Pancreas (tissue), 10 donors: ENCODE results near the gene MTHFD1L. TPM values are rescaled to one million over a fixed set of nuclear protein-coding genes. Genes with fewer than 3 reads are reported as not detected.
"Not testable (repeated sequence)": the region's sequence is repeated elsewhere in the genome, so short reads cannot be mapped to it uniquely, and the experiment has no call there.

ENCODE experiments used
- ATAC-seq, 4 donors: fragments of 200-7000 bp; cut with Tn5 transposase; one replicate each; pipeline versions ENCODE4 v1.8.0 to v1.9.1; 2020; ENCODE audit warnings: mild to moderate bottlenecking in 4 of 4, moderate library complexity in 4 of 4
- DNase-seq, 6 donors: peaks; one replicate each; pipeline ENCODE4 v3.0.0-alpha.2; 2020
- FAIRE-seq: peaks from 2 replicates; lab custom pipeline; 2012; peaks lifted over from hg19 to GRCh38; lab: Jason Lieb, UNC
- H3K27ac ChIP-seq, 4 donors: fragments of 200-600 bp; sonication (generic); 1 replicate in 3 of 4; 2 replicates in 1 of 4; pipeline versions ENCODE4 v1.5.0 to v1.8.0; 2020
- H3K27me3 ChIP-seq, 4 donors: fragments of 200-600 bp; one replicate each; pipeline ENCODE4 v1.8.0; 2021
- H3K36me3 ChIP-seq, 3 donors: fragments of 200-600 bp; sonication (generic) in 1 of 3; one replicate each; pipeline versions ENCODE4 v1.5.0 to v1.8.0; 2020 to 2021
- H3K4me1 ChIP-seq, 3 donors: fragments of 200-600 bp; one replicate each; pipeline ENCODE4 v1.8.0; 2021
- H3K4me3 ChIP-seq, 4 donors: fragments of 200-600 bp; sonication (generic) in 2 of 4; one replicate each; pipeline versions ENCODE4 v1.5.0 to v1.8.0; 2020 to 2021
- H3K9me3 ChIP-seq, 4 donors: fragments of 200-600 bp; one replicate each; pipeline ENCODE4 v1.8.0; 2021
- CTCF ChIP-seq, 4 donors: fragments of 200-600 bp; sonication (generic) in 3 of 4; IDR thresholded peaks; one replicate each; pipeline versions ENCODE4 v1.5.0 to v1.8.0; 2021; ENCODE audit warnings: antibody characterized with exemption in 4 of 4
- WGBS, 2 donors: extraction: QIAGEN DNeasy Blood & Tissue Kit; methylation state at CpG; one replicate each; pipeline ENCODE4 v1.1.7; 2013; 5-methylcytosine and 5-hydroxymethylcytosine counted together
- intact Hi-C, 3 donors: fragments of 100-400 bp; cut with DNase I; formaldehyde crosslinking; loops; one replicate each; pipeline versions ENCODE4 v1.11.1 to v1.14.2; 2022
- polyA plus RNA-seq, 2 donors: library from polyadenylated mRNA; stranded (reverse); fragments of 200-250 nt; gene quantifications; one replicate each; pipeline ENCODE4 v1.2.3, GENCODE V29; 2013
- total RNA-seq, 6 donors: library from RNA; stranded (reverse); fragmentation: NEBNext Ultra II Directional in 4 of 6; extraction: Animal tissue kit (Norgen Biotek cat#: 25700) in 4 of 6; gene quantifications; one replicate each; pipeline versions ENCODE4 v1.2.1 to v1.2.4, GENCODE V29; 2021 to 2023
- donor health status: healthy with polysubstance abuse.
- donor health status: DM: no; HTN: no; CAD: no; lungs with moderate emphysema.
- donor health status: DM: no; HTN: no; CAD: no.
- donor health status: control.
- donor health status: control.
- donor health status: Bipolar disorder and iron deficiency.
- donor health status: DM: yes; HTN: yes; CAD: no.
- donor health status: DM: no; HTN: no; CAD: no.
- donor health status: DM: no; HTN: no; CAD: no.
- donor health status: DM: yes; HTN: yes; CAD: no.

MTHFD1L gene
- total and polyA plus RNA-seq, 8 donors: 3.2 to 26.5 (median 9.0) TPM

GRCh38 chr6:150841697-150842096 lies 23.8 kb upstream of the MTHFD1L start:
- Histone ChIP-seq H3K36me3 (no peaks in the 10 kb centered on the region), H3K4me3 (no peak overlapping the region), H3K27me3 (peaks cover 0 to 3% (median 0%) of the 10 kb centered on the region in 4 donors), H3K9me3 (no peaks in the 10 kb centered on the region), H3K27ac (no peak overlapping the region), H3K4me1 (peaks cover 0 to 5% (median 0%) of the 10 kb centered on the region in 3 donors)
- DNase-seq: no peak
- ATAC-seq: no peak
- no peak for TF ChIP-seq CTCF (IDR thresholded peaks at IDR 0.05)
- intact Hi-C loops: no loop called here
- FAIRE-seq: no peak
- 69 to 79% methylated on average over 3 of the region's 3 CpGs for WGBS, 2 donors

GRCh38 chr6:150844371-150844770 lies 21.1 kb upstream of the MTHFD1L start:
- FAIRE-seq: no peak
- intact Hi-C loops: no loop called here
- 84 to 90% methylated on average over 3 of the region's 3 CpGs for whole genome bisulfite sequencing, 2 donors

GRCh38 chr6:150846641-150847040 lies 18.9 kb upstream of the MTHFD1L start:
- H3K27me3 ChIP-seq: no peaks in the 10 kb centered on the region
- H3K4me3 ChIP-seq: no peak overlapping the region
- WGBS, 2 donors: 85 to 91% methylated on average over 5 of the region's 5 CpGs
- DNase-seq (no peak), ATAC-seq (no peak), FAIRE-seq (no peak)
- TF ChIP-seq CTCF (IDR thresholded peaks at IDR 0.05): no peak
- H3K27ac ChIP-seq: no peak overlapping the region
- intact Hi-C loops: no loop called here
- no peaks in the 10 kb centered on the region for H3K36me3 ChIP-seq
- no peaks in the 10 kb centered on the region for H3K4me1 ChIP-seq
- no peaks in the 10 kb centered on the region for H3K9me3 ChIP-seq

More at GRCh38 chr6:150844371-150844770, 21.1 kb upstream of the MTHFD1L start:
- DNase-seq (no peak), ATAC-seq (no peak)
- no peak for TF ChIP-seq CTCF (IDR thresholded peaks at IDR 0.05)
- Histone ChIP-seq H3K4me1 (peaks cover 0 to 5% (median 0%) of the 10 kb centered on the region in 3 donors), H3K27me3 (peaks cover 0 to 3% (median 0%) of the 10 kb centered on the region in 4 donors), H3K27ac (no peak overlapping the region), H3K36me3 (no peaks in the 10 kb centered on the region), H3K9me3 (no peaks in the 10 kb centered on the region), H3K4me3 (no peak overlapping the region)

GRCh38 chr6:150848400-150848799 lies 17.1 kb upstream of the MTHFD1L start:
- WGBS, 2 donors: 65 to 81% methylated on average over 2 of the region's 2 CpGs
- FAIRE-seq (no peak), DNase-seq (no peak), ATAC-seq (no peak)
- no peaks in the 10 kb centered on the region for H3K36me3 ChIP-seq
- H3K4me1 ChIP-seq: no peaks in the 10 kb centered on the region
- no peaks in the 10 kb centered on the region for H3K27me3 ChIP-seq
- no peak overlapping the region for H3K27ac ChIP-seq
- H3K9me3 ChIP-seq: no peaks in the 10 kb centered on the region
- no peak overlapping the region for H3K4me3 ChIP-seq
- intact Hi-C loops: no loop called here
- TF ChIP-seq CTCF (IDR thresholded peaks at IDR 0.05): no peak

GRCh38 chr6:150854392-150854791 lies 11.1 kb upstream of the MTHFD1L start:
- H3K9me3 ChIP-seq, H3K27me3 ChIP-seq, FAIRE-seq, H3K4me3 ChIP-seq, intact Hi-C loops, DNase-seq, ATAC-seq, H3K36me3 ChIP-seq, H3K27ac ChIP-seq: not testable (repeated sequence)
- H3K4me1 ChIP-seq: peaks cover 0 to 16% (median 14%) of the 10 kb centered on the region in 3 donors
- 87 to 90% methylated on average over 5 of the region's 5 CpGs for WGBS, 2 donors

- H3K4me3 ChIP-seq, intact Hi-C loops, FAIRE-seq, DNase-seq, H3K36me3 ChIP-seq, H3K27ac ChIP-seq, ATAC-seq, H3K9me3 ChIP-seq, H3K27me3 ChIP-seq: not testable (repeated sequence)
- 95 to 96% methylated on average over 8 of the region's 8 CpGs for WGBS, 2 donors
- peaks cover 0 to 16% (median 14%) of the 10 kb centered on the region in 3 donors for H3K4me1 ChIP-seq
These were observed 10.3 kb upstream of the MTHFD1L start for GRCh38 chr6:150855171-150855570.
